Suprapubic skin (tissue), 3 donors: ENCODE results near the gene ERGIC3.

Source experiments
- EP300 ChIP-seq: sonication (generic); formaldehyde crosslinking; IDR thresholded peaks from one replicate; pipeline ENCODE4 v1.6.1; 2017; ENCODE audit warnings: antibody characterized with exemption
- POLR2A ChIP-seq, 2 donors: fragments of 450-650 bp; IDR thresholded peaks; one replicate each; pipeline ENCODE4 v1.6.1; 2017; ENCODE audit warnings: antibody characterized with exemption in 2 of 2, mild to moderate bottlenecking in 2 of 2, moderate library complexity in 2 of 2
- TF ChIP-seq, protein P1 (sequence below), 2 donors: fragments of 200-600 bp in 1 of 2; fragments of 450-650 bp in 1 of 2; sonication (generic) in 1 of 2; IDR thresholded peaks; one replicate each; pipeline ENCODE4 v1.5.1; 2016 to 2019; ENCODE audit warnings: antibody characterized with exemption in 2 of 2, mild to moderate bottlenecking in 1 of 2, moderate library complexity in 1 of 2

DNA sequence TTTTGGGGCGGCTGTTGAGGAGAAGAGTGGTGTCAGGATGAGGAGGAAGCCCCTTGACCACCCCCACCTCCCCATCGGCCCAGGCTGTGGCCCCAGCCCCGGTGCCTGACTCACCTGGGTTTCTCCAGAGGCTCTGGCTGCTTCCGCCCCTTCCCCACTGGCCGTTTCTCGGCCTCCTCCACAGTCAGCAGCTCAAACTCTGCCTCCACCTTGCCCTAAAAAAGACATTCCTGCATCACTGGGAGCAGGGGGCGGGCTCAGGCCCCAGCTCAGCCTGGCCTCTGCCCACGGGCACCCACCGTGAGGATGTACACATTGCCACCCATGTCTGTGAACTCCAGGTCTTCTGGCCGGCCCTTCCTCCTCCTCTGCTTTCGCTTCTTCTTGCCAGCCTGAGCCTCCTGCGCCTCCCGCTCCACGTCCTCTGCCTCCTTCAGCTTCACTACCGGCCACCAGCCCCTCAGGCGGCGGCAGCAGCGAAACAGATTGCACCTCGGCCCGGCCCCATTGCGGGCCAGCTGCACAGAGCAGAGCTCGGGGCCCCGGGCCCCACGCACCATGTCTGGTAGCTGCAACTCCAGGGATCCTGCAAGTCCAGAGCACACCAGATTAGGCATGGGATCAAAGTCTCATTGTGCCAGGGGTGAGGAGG lies 17.3 kb downstream of the ERGIC3 start:
- TF ChIP-seq, protein P1, sequence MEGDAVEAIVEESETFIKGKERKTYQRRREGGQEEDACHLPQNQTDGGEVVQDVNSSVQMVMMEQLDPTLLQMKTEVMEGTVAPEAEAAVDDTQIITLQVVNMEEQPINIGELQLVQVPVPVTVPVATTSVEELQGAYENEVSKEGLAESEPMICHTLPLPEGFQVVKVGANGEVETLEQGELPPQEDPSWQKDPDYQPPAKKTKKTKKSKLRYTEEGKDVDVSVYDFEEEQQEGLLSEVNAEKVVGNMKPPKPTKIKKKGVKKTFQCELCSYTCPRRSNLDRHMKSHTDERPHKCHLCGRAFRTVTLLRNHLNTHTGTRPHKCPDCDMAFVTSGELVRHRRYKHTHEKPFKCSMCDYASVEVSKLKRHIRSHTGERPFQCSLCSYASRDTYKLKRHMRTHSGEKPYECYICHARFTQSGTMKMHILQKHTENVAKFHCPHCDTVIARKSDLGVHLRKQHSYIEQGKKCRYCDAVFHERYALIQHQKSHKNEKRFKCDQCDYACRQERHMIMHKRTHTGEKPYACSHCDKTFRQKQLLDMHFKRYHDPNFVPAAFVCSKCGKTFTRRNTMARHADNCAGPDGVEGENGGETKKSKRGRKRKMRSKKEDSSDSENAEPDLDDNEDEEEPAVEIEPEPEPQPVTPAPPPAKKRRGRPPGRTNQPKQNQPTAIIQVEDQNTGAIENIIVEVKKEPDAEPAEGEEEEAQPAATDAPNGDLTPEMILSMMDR (IDR thresholded peaks at IDR 0.05): no peak
- TF ChIP-seq POLR2A (IDR thresholded peaks at IDR 0.05) (no peak), EP300 (no peak)
